ENCODE results near the gene ATPAF1.

Gene ATPAF1

GRCh38 chr1:46582972-46583371, 85.2 kb downstream of the ATPAF1 start:
- no peak for DNase-seq

Data from NCI-H187 treated with DMSO at 0.1 percent for 48 hours (cell line).